HG02642 (cell line): ENCODE results near the gene INKA2.
A peak's percentile ranks its signal among the peaks of the same experiment; 100 is the strongest.
"Not testable (repeated sequence)": the region's sequence is repeated elsewhere in the genome, so short reads cannot be mapped to it uniquely, and the experiment has no call there.

ENCODE experiments used
- ATAC-seq: cut with Tn5 transposase; IDR thresholded peaks from one replicate; pipeline ENCODE4 v1.9.1; 2021; ENCODE audit warnings: mild to moderate bottlenecking; ENCODE audit not compliant: unreplicated experiment, poor library complexity

INKA2 gene

DNA sequence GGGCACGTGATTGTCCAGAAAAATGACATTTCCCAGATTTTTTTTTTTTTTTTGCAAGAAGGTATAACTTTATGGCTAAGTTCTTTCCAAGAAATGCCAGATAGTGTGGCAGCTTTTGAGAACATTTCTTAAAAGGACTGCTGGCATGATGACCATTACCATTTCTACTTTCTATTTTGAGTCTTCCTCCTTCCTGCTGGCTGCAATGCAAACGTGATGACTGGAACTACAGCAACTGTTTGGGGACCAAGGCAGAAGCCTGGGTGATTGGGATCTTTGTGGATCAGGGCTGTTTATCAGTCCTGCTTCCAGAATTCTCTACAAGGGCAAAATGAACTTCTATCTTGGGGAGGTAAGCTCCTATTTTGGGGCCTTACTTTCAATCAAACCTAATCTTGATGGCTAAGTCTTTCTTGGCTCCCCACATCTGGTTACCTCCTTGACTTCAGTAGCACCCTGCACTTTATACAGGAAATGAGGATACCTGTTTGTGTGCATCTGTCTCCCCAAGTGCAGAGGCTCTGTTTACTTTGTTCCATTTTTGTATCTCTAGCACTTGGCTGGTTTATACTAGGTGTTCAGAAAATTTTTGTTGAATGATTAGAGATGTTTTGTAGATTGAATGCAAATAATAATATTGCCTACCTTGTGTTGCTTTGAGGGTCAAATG is 12.8 kb upstream of the INKA2 start:
- ATAC-seq, result no peak

DNA sequence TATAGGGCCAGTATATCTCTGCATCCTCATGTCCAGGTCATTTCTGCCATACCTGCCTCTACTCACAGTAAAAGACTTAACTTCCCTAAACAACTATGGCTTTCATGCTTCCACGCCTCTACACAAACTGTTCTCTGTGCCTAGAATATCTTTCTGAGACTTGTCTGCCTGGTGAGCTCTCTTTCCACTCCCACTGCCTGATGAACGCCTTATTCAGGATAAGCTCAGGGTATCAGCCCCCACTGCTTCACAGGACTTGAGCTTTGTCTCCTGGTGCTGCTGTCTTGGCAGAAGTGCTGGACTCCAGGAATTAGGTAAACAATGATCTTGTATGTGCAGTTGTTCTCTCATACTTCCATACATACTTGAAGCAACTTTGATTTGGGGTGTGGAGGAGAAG is 11.7 kb upstream of the INKA2 start:
- no peak for ATAC-seq

DNA sequence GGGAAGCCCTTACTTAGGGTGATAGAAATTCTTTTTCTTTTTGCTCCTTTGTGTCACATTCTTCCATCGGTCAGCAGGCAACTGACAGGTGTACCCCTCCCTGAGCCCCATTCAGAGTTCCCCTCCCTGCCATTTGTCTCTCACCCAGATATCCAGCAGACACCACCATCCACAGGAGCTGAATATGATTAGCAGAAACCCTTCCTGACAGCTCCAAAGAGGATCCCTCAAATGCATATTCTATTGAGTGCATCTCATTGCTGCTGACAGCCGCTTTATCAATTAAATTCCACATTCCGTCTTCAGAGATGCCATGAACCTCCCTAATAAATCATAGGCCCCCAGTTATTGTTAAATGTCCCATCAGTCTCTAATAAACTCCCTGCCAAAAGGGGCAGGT is 10.4 kb upstream of the INKA2 start:
- no peak for ATAC-seq

DNA sequence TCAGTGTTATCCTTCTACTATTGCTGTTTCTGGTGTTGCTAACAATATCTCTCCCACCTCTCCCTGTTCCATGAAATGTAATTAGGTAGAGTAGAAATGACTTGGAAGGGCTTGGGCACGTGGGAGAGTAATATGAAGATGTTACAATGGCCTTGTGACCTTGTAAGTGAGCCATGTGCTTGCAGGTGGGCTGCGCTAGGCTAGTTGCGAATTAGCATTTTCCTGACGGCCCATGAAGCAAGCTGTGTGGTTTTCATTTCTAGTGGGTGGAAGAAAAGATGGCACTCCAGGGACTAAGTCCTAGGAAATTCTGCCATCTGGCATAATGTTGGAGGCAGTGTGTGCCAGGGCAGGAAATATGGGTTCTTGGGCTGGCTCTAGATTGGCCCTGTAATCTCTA is 8.8 kb upstream of the INKA2 start:
- no peak for ATAC-seq

DNA sequence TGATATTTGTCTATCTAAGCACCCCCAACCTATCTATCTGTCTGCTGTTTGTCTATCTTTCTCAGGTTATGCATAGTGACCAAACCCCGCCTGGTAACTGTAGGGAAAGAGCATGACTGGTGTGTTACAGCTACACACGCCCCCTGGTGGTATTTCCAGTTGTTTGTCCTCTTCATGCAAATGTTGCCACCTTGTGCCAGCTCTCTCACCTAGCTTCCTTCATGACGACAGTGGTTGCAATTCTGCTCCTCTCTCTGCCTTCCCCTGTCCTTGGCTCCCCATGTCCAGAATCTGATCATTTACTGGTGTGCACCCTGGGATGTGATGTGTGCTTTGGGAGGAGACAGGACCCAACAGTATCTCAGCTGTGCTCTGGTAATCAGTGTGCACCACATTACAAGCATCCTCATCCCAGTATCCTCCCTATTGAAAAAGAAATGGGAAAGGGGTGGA is 8.1 kb upstream of the INKA2 start:
- peak; percentile 60 for ATAC-seq

DNA sequence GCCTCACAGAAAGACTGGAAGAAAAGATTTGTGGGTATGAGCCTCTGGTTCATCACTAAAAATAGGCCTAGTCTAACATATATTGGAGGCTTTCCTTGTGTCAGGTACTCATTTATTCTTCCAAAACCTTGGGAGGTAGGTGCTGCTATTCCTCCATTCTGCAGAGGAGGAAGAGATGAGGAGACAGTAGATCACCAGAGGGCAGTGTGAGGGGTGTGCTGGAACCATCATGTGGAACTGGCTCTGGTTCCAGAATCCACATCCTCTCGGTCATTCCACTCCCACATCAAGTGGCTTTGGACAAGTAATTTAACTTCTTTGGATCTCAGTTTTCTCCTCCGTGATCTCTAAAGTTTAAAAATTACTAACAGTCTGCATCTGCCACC is 7.4 kb upstream of the INKA2 start:
- ATAC-seq, result no peak

DNA sequence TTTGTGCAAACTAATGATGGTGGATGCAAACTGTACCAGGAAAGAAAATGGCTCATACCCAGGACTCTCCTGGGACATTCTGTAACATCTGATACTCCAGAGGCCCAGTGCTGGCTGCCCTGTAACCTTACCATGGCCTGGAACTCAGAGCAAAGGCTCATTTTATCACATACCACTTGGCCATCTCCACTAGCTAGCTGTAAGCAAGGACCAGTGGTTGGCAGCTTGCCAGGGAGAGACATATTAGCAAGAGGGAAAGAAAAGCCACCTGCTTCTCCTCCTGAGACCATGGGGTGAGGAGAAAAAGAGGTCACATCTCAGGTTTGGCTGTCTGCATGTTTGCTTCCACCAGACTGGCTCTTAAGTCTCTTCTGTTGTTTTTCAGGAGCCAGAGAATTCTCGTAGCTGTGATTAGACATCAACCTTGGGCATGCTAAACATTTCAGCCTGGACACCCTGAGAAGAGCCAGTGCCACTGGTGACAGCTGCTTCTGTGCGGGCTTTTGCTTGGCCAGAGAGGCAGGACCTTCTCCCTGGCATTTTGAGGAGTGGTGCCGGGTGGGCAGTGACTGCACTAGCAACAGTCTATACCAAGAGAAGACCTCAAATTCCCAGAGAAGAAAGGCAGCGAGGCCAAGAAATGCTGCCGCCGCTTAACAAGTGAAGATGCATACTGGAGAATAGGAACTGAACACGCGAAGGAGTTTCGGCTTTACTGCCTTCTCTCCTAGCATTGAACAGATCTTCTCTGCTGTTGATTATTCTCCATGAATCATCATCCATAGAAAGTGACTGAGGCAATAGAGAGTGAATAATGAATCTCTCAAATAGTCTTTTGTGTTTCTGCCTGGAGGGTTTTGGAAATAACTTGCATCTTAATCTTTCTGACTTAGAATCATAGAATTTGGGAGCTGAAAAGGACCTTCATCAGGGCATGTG is 6.7 kb upstream of the INKA2 start:
- no peak for ATAC-seq

DNA sequence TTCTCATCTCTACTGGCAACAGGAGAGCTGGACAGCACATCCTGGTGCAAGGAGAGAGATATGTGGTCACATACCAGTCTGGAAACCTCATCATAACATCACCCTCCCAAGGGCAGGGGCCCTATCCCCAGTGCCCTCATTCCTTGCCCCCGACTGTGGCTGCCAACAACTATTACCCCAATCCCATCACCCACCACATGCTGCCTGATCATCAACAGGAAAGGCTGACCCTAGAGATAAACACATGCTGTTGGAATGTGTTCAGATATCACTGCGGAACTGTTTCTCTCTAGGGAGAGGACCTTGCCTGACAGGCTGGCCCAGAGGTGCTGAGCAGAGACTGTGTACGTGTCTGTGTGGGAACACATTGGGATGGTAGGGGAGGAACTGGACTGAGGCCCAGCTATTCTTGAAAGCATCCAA is 4.5 kb upstream of the INKA2 start:
- ATAC-seq, result no peak

DNA sequence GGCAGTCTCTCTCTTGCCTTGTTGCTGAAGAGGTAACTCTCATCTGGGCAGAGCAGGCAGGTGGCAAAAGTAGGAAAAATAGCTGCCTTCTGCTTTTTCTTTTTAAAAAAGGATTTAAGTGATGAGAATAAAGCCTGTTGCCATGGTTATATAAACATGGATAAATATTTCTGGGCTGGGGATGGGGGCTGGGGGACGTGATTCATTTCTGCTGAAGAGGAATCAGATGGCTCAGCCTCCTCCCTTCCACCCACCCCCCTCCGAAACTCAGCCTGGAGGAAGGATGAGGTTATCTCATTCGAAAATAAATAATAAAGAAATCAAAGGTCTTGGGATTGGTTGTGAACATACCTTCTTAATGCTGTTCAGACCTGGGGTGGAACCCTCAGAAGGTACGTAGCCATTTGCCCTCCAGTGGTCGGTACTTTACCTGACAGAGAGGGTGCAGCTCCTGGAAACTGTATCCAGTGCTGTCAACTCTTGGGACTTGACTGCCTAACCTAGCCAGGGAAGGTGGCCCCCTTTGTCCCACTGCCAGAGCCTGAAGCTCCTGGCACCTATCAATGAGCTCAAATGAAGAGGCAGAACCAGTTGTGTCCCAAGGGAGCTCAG is 3.8 kb upstream of the INKA2 start:
- no peak for ATAC-seq

DNA sequence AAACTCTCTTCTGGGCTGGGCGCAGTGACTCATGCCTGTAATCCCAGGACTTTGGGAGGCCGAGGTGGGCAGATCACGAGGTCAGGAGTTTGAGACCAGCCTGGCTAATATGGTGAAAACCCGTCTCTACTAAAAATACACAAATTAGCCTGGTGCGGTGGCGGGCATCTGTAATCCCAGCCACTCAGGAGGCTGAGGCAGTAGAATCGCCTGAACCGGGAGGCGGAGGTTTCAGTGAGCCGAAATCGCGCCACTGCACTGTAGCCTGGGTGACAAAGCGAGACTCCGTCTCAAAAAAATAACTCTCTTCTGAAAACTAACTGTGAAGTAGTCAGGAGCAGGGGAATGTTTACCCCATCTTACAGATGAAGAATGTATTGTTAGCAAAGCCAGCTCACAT is 3.1 kb upstream of the INKA2 start:
- not testable (repeated sequence) for ATAC-seq

DNA sequence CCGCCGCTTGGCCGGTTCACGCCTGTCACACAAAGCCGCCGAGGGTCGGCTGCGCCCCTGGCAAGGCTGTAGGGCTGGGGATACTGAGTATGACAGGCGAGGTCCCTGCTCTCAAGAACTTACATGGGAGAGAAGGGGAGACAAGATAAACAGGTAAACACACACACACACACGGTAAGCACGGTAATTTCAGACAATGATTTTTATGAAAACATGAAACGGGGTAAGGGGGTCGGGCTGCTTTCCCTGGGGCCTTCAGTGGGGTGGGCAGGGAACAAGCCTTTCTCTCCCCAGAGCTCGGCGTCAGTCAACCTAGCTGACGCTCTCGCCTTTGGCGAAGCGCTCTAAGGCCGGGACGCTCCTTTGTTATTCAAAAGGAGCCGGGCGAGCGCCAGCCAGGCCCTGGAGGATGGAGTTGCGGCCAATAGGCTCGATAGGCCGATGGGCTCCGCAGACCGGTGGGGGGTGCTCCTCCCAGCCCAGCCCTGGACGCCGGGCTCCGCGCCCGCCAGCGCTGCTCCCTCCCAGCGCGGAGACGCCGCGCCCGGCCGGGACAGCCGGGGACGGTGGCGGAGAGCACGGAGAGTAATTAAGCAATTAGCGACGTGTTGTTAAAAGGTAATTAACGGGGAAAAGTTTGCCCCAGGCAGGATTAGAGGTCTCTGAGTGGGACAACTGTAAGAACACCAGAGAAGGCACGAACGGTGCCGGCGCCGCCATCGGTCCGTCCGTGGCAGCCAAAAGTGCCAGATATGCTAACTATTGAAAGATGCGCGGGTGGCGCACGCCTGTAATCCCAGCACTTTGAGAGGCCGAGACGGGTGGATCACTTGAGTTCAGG is 950 bp upstream of the INKA2 start:
- ATAC-seq, result no peak

DNA sequence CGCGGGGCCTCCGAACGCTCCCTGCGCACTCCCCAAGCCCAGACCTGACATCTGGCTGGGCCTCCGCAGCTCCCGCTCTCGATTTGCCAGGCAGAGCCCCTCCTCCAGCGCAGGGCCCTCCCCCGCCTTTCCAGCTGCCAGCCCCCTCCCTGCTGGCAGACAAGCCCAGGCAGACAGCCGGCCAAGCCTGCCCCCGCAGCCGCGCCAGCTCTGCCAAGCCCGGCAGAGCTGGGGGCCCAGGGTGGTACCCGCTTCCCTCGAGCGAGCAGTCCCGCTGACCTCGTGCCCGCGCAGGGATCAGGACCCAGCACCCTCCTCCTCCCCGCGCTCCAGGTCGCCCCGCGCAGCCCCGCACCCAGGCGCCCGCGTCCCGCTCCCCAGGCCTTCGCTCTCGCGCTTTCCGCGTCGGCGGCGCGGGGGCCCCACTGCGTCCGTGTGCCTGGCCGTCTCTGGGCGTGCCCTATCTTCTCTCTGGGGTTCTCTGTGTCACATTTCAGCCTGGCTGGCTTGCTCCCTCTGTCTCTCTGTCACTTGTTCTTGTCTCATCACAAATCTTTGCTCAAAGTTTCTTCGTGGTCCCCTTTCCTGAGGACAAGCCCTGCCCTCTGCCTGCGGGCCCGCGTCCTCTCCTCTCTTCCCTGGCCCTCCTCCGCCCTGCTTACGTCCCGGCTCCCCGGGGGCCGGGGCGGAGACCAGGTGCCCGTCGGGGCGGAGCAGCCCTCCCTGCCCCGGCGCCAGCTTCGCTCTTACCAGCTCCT is 580 bp downstream of the INKA2 start:
- peak; percentile 54 for ATAC-seq

DNA sequence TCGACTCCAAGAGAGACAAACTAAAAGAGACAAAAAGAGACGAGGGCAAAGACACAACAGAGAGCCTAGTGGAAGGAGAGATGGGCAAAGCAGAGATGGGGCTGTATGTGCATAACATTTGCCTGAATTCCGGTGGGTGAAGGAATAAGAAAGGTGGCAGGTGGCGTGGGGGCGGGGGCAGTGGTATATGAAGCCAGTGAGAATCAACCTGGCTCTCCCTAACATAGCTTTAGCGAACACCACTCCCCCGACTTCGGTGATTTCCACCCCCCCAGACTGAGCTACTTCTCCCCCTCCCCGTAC is 1.1 kb downstream of the INKA2 start:
- ATAC-seq, result no peak

DNA sequence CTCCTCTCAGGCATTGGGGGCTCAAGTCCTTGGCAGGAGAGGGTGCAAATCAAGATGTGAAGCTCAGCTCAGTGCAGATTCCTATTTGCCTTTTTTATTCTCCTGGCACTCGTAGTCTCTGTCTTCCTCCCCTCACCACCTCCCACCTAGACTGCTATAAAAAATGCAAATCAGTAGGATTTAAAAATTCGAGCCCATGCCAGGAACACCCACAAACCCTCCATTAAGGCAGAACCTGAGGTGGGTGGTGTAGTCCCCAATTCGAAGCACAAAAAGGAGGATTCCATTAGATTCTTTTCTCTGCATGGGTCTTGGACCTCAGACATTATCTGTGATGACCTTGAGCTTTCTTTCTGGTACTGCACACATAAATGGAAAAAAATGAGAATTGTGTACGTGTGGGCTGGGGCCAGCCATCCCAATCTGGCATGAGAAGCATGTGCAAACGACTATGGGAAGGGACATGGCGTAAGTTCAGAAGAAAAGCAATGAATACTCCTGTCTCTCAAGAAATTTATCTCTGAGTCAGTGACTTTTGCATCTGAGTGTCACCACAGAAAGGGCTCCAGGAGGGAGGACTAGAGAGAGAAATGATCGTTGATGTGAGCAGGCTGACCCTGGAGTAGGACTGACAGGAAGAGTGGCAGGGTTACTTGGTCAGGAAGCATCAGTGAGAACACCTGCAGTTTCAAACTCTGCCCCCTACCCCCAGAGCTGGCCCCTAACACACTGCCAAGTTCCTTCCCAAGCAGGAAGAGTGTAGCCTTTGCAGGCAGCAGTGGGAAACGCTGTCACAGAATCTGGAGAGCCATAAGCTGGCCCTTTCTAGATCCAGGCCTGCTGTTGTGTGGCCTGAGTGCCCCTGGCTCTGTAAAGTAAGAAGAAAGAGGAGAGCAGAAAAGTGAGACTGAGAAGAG is 1.7 kb downstream of the INKA2 start:
- ATAC-seq, result no peak

DNA sequence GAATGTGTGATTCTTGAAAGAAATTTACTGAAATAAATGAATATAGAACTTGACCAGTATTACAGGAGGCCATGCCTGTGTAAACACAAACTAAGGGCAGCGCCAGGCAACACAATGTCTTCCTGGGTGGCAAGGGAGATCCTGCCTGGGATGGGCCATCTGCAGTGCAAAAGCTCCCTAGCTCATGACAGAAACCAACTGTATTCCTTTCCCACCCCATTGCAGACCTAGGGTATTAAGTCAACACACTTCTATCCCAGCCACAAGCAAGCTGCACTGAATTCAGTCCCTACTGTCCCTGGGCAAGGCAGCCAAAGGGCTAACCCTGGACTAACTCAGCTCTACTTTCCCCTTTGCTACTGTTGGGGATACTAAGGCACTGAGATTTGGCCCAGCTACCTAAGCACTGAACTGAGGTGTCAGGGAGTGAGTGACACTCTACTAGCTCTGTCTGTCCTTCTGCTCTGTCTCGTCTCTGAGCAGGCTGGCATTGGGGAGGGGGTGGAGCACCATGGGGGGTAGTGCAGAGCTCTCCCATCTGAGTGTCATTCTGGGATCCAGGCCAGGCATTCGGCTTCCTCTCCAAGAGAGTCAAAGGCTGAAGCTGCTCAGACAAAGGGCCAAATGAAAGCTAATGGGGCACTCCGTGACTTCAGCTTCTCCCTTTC is 2.5 kb downstream of the INKA2 start:
- no peak for ATAC-seq

DNA sequence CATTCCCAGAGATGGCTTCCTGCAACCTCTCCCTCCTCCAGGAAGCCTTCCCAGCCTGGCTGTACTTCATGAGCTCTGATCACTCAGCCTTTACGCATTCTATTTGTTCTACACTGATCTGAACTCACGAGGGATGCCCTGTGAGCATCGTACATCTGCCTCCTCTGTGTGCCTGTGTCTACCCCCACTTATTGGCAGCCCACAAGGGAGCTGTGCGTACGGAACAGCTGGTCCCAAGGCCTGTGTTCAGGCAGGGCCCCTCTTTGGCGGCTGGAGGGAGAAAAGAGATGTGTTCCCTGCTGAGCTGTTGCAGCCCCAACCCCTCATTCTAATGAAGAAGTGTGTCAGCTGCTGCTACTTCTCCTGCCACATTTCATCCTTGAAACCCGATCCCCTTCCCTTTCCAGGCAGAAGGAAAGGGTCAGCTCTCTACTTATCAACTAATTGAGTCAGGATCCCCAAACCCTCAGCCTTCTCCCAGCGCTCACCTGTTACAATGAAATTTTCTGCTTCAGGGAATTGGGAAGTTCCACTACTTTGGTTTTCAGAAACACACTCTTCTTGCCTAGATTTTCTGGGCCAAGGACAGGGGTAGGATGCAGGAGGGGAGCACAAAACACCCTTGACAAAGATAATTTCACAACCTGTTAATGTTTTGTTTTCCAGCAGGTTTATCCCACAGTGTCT is 3.2 kb downstream of the INKA2 start:
- ATAC-seq, result no peak

DNA sequence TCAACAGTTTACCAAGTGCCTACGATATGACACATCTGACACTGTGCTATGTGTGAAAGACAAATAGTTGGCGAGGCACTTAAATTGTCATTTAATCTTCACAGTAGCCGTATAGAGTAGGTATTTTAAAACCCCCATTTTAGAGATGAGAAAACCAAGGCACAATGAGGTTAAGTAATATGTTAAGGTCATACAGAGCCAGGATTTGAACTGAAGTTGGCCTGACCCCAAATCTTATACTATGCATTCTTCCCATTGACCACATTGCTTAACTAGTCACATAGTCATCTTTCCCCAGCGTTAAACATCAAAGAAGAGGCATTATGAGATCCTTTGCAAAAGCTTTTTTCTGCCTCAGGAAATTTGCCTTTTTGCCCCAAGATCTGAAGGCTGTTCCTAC is 3.9 kb downstream of the INKA2 start:
- ATAC-seq, result no peak

DNA sequence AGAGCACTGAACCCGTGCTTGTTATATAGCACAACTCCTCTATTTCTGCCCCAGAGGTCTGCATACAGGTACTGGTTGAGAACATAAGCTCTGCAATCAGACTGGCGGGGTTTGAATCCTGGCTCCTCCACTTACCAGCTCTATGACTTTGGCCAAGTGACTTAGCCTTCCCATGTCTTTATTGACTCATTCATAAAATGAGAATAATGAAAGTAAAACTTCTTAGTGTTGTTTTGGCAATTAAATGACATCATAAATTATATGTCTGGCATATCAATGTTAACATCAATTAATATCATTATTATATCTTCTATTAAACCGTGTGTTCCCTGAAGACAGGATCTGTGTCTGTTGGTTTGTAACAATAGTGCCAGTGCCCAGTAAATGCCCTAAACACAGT is 4.3 kb downstream of the INKA2 start:
- ATAC-seq, result no peak
